Activated naive CD8-positive, alpha-beta T cell treated with anti-CD3 and anti-CD28 coated beads, Interleukin-2, amount 50 U/mL, for 24 hours (primary cell): ENCODE results near the gene RNF130.

Experiments
- ATAC-seq: fragments of 150-1000 bp; cut with Tn5 transposase; one replicate; pipeline ENCODE4 v1.10.0; 2021
- DNase-seq: peaks from one replicate; pipeline ENCODE4 v3.0.0; 2021
- H3K27ac Mint-ChIP-seq: one replicate; pipeline ENCODE4 v1.8.0; 2021; ENCODE audit warnings: mild to moderate bottlenecking, mixed read lengths
- H3K27me3 Mint-ChIP-seq: one replicate; pipeline ENCODE4 v1.8.0; 2021; ENCODE audit warnings: mixed read lengths
- H3K36me3 Mint-ChIP-seq: one replicate; pipeline ENCODE4 v1.8.0; 2021; ENCODE audit warnings: low read depth, mixed read lengths
- H3K4me1 Mint-ChIP-seq: one replicate; pipeline ENCODE4 v1.8.0; 2021; ENCODE audit warnings: mixed read lengths
- H3K4me3 Mint-ChIP-seq: one replicate; pipeline ENCODE4 v1.8.0; 2021; ENCODE audit warnings: mild to moderate bottlenecking, moderate library complexity, mixed read lengths
- H3K9me3 Mint-ChIP-seq: one replicate; pipeline ENCODE4 v1.8.0; 2021; ENCODE audit warnings: mixed read lengths

RNF130 gene

DNA sequence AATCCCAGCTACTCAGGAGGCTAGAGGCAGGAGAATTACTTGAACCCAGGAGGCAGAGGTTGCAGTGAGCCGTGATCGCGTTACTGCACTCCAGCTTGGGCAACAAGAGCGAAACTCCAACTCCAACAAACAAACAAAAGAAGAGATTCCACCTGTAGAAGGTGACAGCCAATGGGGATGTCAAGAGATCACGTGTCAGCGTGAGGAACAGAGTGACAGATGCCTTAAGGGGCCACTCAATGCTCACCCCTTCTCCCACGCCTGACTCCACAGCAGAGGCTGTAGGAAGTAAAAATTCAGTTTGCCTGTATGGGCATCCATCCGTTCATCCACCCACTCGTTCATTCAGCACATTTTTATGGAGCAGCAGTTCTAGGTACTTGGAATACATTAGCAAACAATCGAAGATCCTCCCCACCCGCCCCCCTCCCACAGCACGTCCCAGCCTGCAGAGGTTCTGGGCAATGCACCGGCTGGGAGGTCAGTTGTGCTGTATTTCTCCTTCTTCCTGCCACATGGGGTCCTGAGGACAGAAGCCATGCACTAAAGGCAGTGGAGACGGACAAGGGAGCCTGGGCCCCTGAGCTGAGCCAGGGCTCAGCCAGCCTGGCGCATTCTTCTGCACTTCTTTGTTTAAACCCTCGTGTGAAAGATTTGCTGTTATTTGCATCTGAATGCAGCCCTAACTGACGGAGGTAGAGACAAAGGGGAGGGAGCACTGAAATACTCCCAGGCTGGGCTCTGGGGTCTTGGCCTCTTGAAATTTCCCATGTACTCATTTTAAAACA lies 11.3 kb upstream of the RNF130 start:
- Mint-ChIP-seq H3K27ac (peak overlapping the region; percentile 6), H3K4me3 (no peak overlapping the region), H3K4me1 (peaks cover 30% of the 10 kb centered on the region), H3K27me3 (peaks cover 38% of the 10 kb centered on the region), H3K9me3 (no peaks in the 10 kb centered on the region), H3K36me3 (no peaks in the 10 kb centered on the region)
- no peak for ATAC-seq
- no peak for DNase-seq

GRCh38 chr5:180081481-180081880 lies 9.9 kb upstream of the RNF130 start:
- no peak for ATAC-seq
- no peaks in the 10 kb centered on the region for H3K9me3 Mint-ChIP-seq
- H3K27me3 Mint-ChIP-seq, result peaks cover 38% of the 10 kb centered on the region
- H3K36me3 Mint-ChIP-seq, result no peaks in the 10 kb centered on the region
- no peak overlapping the region for H3K27ac Mint-ChIP-seq
- H3K4me1 Mint-ChIP-seq, result peaks cover 21% of the 10 kb centered on the region
- no peak overlapping the region for H3K4me3 Mint-ChIP-seq
- DNase-seq, result no peak

DNA sequence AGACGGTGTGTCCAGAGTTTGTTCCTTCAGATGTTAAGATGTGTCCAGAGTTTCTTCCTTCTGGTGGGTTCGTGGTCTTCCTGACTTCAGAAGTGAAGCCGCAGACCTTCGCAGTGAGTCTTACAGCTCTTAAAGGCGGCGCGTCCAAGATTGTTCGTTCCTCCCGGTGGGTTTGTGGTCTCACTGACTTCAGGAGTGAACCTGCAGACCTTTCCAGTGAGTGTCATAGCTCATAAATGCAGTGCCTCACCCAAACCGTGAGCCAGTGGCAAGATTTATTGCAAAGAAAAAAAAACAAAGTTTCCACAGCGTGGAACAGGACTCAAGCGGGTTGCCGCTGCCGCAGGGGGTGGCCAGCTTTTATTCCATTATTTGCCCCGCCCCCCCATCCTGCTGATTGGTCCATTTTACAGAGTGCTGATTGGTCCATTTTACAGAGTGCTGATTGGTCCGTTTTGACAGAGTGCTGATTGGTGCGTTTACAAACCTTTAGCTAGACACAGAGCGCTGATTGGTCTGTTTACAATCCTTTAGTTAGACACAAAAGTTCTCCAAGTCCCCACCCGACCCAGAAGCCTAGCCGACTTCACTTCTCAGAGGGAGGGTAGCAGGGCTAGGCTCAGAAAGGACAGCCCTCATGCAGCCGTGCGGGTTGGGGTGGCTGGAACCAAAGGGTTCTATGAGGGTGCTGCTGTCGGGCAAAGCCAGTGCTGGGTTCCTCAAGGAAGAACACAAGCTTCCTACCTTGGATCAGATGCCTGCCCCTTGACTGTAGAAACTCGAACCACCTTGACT lies 9.1 kb upstream of the RNF130 start:
- H3K36me3 Mint-ChIP-seq, result no peaks in the 10 kb centered on the region
- ATAC-seq (no peak), DNase-seq (peak; percentile 64)
- H3K27ac Mint-ChIP-seq, result no peak overlapping the region
- peaks cover 14% of the 10 kb centered on the region for H3K4me1 Mint-ChIP-seq
- no peaks in the 10 kb centered on the region for H3K9me3 Mint-ChIP-seq
- peaks cover 38% of the 10 kb centered on the region for H3K27me3 Mint-ChIP-seq
- H3K4me3 Mint-ChIP-seq, result peak overlapping the region; percentile 72

GRCh38 chr5:180079702-180080466 lies 8.3 kb upstream of the RNF130 start:
- Mint-ChIP-seq H3K27me3 (peaks cover 38% of the 10 kb centered on the region), H3K36me3 (no peaks in the 10 kb centered on the region), H3K27ac (no peak overlapping the region), H3K4me1 (peaks cover 13% of the 10 kb centered on the region), H3K4me3 (peak overlapping the region; percentile 72), H3K9me3 (no peaks in the 10 kb centered on the region)
- DNase-seq (no peak), ATAC-seq (peak; percentile 24)

DNA sequence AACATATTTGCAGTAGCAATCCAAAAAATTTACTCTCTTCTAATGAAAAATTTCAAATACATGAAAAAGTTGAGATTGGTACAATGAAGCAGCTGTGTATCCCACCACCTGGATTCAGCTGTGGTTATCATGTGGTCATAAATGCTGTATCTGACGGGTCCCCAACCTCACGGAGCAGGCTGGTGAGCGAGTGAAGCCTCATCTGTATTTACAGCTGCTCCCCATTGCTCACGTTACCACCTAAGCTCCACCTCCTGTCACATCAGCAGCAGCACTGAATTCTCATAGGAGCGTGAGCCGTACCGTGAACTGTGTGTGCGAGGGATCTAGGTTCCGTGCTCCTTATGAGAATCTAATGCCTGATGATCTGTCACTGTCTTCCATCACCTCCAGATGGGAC lies 6.8 kb upstream of the RNF130 start:
- H3K36me3 Mint-ChIP-seq, result no peaks in the 10 kb centered on the region

GRCh38 chr5:180077594-180078284 lies 6.2 kb upstream of the RNF130 start:
- peaks cover 27% of the 10 kb centered on the region for H3K27me3 Mint-ChIP-seq
- DNase-seq, result no peak
- H3K9me3 Mint-ChIP-seq, result no peaks in the 10 kb centered on the region
- H3K4me1 Mint-ChIP-seq, result peaks cover 15% of the 10 kb centered on the region
- H3K36me3 Mint-ChIP-seq, result no peaks in the 10 kb centered on the region
- ATAC-seq, result no peak
- no peak overlapping the region for H3K27ac Mint-ChIP-seq
- no peak overlapping the region for H3K4me3 Mint-ChIP-seq

More for the DNA sequence above, 6.8 kb upstream of the RNF130 start:
- Mint-ChIP-seq H3K27ac (no peak overlapping the region), H3K9me3 (no peaks in the 10 kb centered on the region), H3K4me3 (no peak overlapping the region), H3K4me1 (peaks cover 13% of the 10 kb centered on the region), H3K27me3 (peaks cover 26% of the 10 kb centered on the region)
- ATAC-seq (no peak), DNase-seq (no peak)

DNA sequence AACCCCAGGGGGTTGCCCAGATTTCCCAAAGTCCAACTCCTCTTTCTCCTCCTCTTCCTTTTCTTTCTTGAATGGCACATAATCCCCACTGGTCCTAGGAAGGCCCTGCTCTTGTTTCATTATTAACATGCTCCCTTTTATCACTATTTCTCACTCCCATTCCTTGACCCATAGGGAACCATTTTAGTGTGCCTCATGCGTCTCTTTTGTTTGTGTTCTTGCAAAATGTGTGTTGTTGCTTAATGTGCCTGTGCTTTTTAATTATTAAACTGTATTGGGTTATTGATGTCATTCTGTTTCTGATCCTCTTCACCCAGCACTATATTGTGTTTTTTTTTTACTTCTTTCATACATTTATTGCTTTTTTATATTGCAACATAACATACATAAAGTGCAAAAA lies 4.1 kb upstream of the RNF130 start:
- Mint-ChIP-seq H3K4me3 (no peak overlapping the region), H3K9me3 (peaks cover 3% of the 10 kb centered on the region), H3K27ac (no peak overlapping the region), H3K27me3 (peaks cover 20% of the 10 kb centered on the region), H3K36me3 (peaks cover 2% of the 10 kb centered on the region), H3K4me1 (peaks cover 21% of the 10 kb centered on the region)
- no peak for ATAC-seq
- no peak for DNase-seq

DNA sequence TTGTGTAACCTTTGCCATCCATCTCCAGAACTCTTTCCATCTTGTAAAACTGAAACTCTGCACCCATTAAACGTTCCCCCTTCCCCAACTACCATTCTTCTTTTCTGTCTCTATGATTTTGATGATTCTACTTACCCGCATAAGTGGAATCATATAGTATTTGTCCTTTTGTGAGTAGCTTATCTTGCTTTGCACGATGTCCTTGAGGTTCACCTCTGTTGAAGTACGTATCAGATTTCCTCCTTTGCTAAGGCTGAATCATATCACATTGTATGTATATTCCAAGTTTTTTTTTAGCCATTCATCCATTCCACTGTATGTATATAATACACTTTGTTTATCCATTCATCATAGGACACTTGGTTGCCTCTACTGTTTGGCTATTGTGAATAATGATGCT lies 2.9 kb upstream of the RNF130 start:
- H3K27me3 Mint-ChIP-seq, result peaks cover 11% of the 10 kb centered on the region
- no peak for ATAC-seq
- no peak overlapping the region for H3K27ac Mint-ChIP-seq

GRCh38 chr5:180072556-180072955 lies 997 bp upstream of the RNF130 start:
- H3K27ac Mint-ChIP-seq, result peak overlapping the region; percentile 64
- H3K27me3 Mint-ChIP-seq, result peaks cover 5% of the 10 kb centered on the region
- H3K36me3 Mint-ChIP-seq, result peaks cover 2% of the 10 kb centered on the region
- DNase-seq, result no peak
- peaks cover 25% of the 10 kb centered on the region for H3K4me1 Mint-ChIP-seq
- H3K9me3 Mint-ChIP-seq, result peaks cover 3% of the 10 kb centered on the region
- H3K4me3 Mint-ChIP-seq, result peak overlapping the region; percentile 55
- ATAC-seq, result no peak

More for the DNA sequence above, 2.9 kb upstream of the RNF130 start:
- Mint-ChIP-seq H3K4me3 (no peak overlapping the region), H3K4me1 (peaks cover 25% of the 10 kb centered on the region), H3K36me3 (peaks cover 2% of the 10 kb centered on the region), H3K9me3 (peaks cover 3% of the 10 kb centered on the region)
- DNase-seq, result no peak

DNA sequence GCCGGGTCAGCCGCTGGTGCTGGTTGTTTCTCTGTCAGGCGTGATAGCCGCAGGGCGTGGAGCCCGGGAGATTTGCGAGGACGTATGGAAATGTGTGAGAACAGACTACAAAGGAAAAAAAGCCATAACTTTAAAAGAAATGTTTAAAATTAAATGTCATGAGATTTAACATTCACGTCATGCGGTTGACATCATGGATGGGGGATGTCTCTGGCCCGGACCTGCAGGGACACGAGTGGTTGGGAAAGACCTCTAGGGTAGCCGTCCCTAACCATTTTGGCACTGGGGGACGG lies 643 bp upstream of the RNF130 start:
- ATAC-seq (no peak), DNase-seq (no peak)
- peaks cover 5% of the 10 kb centered on the region for H3K27me3 Mint-ChIP-seq
- H3K27ac Mint-ChIP-seq, result peak overlapping the region; percentile 29
- peak overlapping the region; percentile 55 for H3K4me3 Mint-ChIP-seq
- H3K36me3 Mint-ChIP-seq, result peaks cover 2% of the 10 kb centered on the region
- peaks cover 25% of the 10 kb centered on the region for H3K4me1 Mint-ChIP-seq
- peaks cover 3% of the 10 kb centered on the region for H3K9me3 Mint-ChIP-seq

- Mint-ChIP-seq H3K27me3 (peaks cover 5% of the 10 kb centered on the region), H3K4me1 (peaks cover 25% of the 10 kb centered on the region), H3K36me3 (peaks cover 2% of the 10 kb centered on the region), H3K9me3 (peaks cover 3% of the 10 kb centered on the region), H3K27ac (peak overlapping the region; percentile 51), H3K4me3 (peak overlapping the region; percentile 84)
- peak; percentile 27 for DNase-seq
- peak; percentile 10 for ATAC-seq
Observed at GRCh38 chr5:180070756-180071530, 616 bp downstream of the RNF130 start.

- H3K36me3 Mint-ChIP-seq, result peaks cover 2% of the 10 kb centered on the region
- no peak for ATAC-seq
- H3K4me3 Mint-ChIP-seq, result peak overlapping the region; percentile 84
- peaks cover 25% of the 10 kb centered on the region for H3K4me1 Mint-ChIP-seq
- DNase-seq, result no peak
- H3K27ac Mint-ChIP-seq, result no peak overlapping the region
- peaks cover 3% of the 10 kb centered on the region for H3K9me3 Mint-ChIP-seq
- H3K27me3 Mint-ChIP-seq, result peaks cover 5% of the 10 kb centered on the region
Observed at GRCh38 chr5:180069589-180070247, 1.8 kb downstream of the RNF130 start.

- Mint-ChIP-seq H3K36me3 (peaks cover 2% of the 10 kb centered on the region), H3K27ac (no peak overlapping the region), H3K4me3 (no peak overlapping the region), H3K9me3 (peaks cover 3% of the 10 kb centered on the region), H3K4me1 (peaks cover 25% of the 10 kb centered on the region), H3K27me3 (peaks cover 5% of the 10 kb centered on the region)
- no peak for DNase-seq
- ATAC-seq, result no peak
Observed at GRCh38 chr5:180068519-180069090, 3.0 kb downstream of the RNF130 start.
